Measurements from ENCODE around the gene DGKG. TPM values are rescaled to one million over a fixed set of nuclear protein-coding genes. Genes with fewer than 3 reads are reported as not detected.

DGKG gene
- total and polyA plus RNA-seq, 3 donors from 2014 or later: 0.68 to 1.2 (median 1.1) TPM

DNA sequence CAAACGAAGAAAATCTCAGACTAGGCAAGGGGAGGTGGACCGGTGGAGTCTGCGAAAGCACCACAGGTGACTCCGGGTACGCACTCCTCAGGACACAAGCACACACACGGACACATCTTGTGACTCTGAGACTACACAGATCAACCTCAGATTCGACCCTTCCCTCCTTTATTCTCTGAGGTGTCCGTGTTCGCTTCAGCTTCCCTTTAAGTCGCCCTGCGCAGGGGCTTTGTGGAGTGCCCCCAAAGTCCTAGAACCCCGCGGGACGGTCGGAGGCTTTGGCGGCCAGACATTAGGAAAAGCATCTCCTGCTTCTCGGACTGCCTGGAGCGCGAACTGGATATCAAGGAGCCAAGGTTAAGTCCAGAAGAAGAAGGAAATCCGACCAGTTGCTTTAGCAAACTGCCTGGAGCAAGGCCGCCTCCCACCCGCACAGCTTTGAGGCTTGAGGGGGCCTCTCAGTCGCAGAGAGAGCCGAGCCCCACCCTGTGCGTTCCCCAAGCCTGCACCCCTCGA is 730 bp downstream of the DGKG start:
- no peaks in the 10 kb centered on the region for H3K27me3 ChIP-seq

DNA sequence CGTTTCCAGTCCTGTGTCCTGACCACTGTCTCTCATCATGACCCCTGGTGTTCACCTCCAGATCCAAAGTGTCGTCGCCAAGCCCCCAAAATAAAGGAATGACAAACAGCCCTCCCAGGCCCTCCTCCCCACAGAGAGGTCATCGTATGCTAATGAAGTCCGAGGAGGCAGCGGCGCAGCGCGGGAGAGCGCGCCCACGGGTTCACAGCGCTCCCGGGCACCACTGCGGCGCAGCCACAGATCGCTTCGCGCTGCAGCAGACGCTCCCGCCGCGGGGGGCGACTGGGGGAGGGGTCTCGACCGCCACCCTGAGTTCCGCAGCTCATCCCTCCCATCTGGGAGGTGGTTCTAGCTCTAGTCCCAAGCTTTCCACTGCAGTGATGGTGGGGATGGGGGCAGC is 1.3 kb downstream of the DGKG start:
- TF ChIP-seq, protein P1, sequence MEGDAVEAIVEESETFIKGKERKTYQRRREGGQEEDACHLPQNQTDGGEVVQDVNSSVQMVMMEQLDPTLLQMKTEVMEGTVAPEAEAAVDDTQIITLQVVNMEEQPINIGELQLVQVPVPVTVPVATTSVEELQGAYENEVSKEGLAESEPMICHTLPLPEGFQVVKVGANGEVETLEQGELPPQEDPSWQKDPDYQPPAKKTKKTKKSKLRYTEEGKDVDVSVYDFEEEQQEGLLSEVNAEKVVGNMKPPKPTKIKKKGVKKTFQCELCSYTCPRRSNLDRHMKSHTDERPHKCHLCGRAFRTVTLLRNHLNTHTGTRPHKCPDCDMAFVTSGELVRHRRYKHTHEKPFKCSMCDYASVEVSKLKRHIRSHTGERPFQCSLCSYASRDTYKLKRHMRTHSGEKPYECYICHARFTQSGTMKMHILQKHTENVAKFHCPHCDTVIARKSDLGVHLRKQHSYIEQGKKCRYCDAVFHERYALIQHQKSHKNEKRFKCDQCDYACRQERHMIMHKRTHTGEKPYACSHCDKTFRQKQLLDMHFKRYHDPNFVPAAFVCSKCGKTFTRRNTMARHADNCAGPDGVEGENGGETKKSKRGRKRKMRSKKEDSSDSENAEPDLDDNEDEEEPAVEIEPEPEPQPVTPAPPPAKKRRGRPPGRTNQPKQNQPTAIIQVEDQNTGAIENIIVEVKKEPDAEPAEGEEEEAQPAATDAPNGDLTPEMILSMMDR (IDR thresholded peaks at IDR 0.05): no peak
- TF ChIP-seq POLR2A (IDR thresholded peaks at IDR 0.05): no peak
- Histone ChIP-seq H3K4me1 (peaks cover 13% of the 10 kb centered on the region), H3K36me3 (ENCODE audit: low read depth, missing control alignments) (no peaks in the 10 kb centered on the region), H3K4me3 (peak overlapping the region; percentile 24 to 34), H3K27ac (no peak overlapping the region), H3K9me3 (no peaks in the 10 kb centered on the region), H3K27me3 (no peaks in the 10 kb centered on the region)
- no peak for DNase-seq
- WGBS, 2 donors: 1 to 5% methylated on average over 3 to 27 of the region's 27 CpGs
- intact Hi-C loops (cut with DNase I; ENCODE audit: low total_unique reads): no loop called here

More for the DNA sequence above, 730 bp downstream of the DGKG start:
- peaks cover 13% of the 10 kb centered on the region for H3K4me1 ChIP-seq
- no peaks in the 10 kb centered on the region for H3K9me3 ChIP-seq
- DNase-seq: no peak
- H3K27ac ChIP-seq: no peak overlapping the region
- H3K4me3 ChIP-seq: peak overlapping the region; percentile 24 to 57
- no peak for TF ChIP-seq POLR2A (IDR thresholded peaks at IDR 0.05)
- TF ChIP-seq, protein P1 (IDR thresholded peaks at IDR 0.05): no peak
- H3K36me3 ChIP-seq (ENCODE audit: low read depth, missing control alignments): no peaks in the 10 kb centered on the region
- intact Hi-C loops (cut with DNase I; ENCODE audit: low total_unique reads): no loop called here
- WGBS, 2 donors: 0 to 1% methylated on average over 11 to 26 of the region's 26 CpGs

DNA sequence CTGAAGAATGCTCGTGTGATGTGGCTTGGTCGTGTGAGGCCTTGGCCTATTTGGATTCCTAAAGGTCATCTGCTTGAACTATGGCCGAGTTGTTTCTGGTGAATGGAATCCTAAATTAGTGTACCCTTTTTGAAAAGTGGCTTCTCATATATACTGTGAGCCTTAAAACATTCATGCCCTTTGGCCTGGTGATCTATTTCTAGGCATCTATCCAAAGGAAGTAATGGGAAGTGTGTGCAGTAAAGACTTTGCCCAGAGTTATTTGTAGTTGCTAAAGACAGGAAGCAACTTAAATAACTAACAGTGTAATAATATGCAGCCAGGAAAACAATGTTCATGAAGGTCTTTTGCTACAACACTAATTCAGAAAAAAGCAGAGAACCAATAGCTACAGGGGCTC is 3.0 kb downstream of the DGKG start:
- no peak overlapping the region for H3K4me3 ChIP-seq
- WGBS, 2 donors: 67 to 76% methylated on average over 3 of the region's 3 CpGs
- H3K4me1 ChIP-seq: peaks cover 13% of the 10 kb centered on the region
- H3K36me3 ChIP-seq (ENCODE audit: low read depth, missing control alignments): no peaks in the 10 kb centered on the region
- no peaks in the 10 kb centered on the region for H3K27me3 ChIP-seq
- no peak for DNase-seq
- no peak overlapping the region for H3K27ac ChIP-seq
- intact Hi-C loops (cut with DNase I; ENCODE audit: low total_unique reads): no loop called here
- no peaks in the 10 kb centered on the region for H3K9me3 ChIP-seq
- TF ChIP-seq, protein P1 (IDR thresholded peaks at IDR 0.05): no peak
- no peak for TF ChIP-seq POLR2A (IDR thresholded peaks at IDR 0.05)

DNA sequence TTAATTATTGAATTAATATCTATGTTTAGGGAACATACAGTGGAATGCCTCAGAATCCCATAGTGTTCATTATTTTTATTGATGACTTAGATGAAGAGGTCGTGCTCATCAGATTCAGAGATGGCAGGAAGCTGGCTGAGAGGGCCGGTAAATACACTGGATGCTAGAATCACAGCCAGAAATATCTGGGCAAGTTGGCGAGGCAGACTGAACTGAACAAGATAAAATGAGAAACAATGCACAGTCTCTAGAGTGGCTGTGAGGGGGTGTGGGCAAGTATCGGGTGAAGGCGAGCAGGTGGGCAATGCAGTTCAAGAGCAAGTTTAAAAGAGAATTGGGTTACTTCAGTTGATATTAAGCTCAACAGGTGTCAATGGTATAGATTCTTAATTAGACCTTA is 5.9 kb downstream of the DGKG start:
- no peaks in the 10 kb centered on the region for H3K36me3 ChIP-seq (ENCODE audit: low read depth, missing control alignments)
- H3K27me3 ChIP-seq: no peaks in the 10 kb centered on the region
- H3K9me3 ChIP-seq: no peaks in the 10 kb centered on the region
- 69 to 83% methylated on average over 5 of the region's 5 CpGs for WGBS, 2 donors
- no peak for DNase-seq
- intact Hi-C loops (cut with DNase I; ENCODE audit: low total_unique reads): no loop called here
- peaks cover 3% of the 10 kb centered on the region for H3K4me1 ChIP-seq
- TF ChIP-seq POLR2A (IDR thresholded peaks at IDR 0.05): no peak
- TF ChIP-seq, protein P1 (IDR thresholded peaks at IDR 0.05): no peak
- H3K4me3 ChIP-seq: no peak overlapping the region
- no peak overlapping the region for H3K27ac ChIP-seq

DNA sequence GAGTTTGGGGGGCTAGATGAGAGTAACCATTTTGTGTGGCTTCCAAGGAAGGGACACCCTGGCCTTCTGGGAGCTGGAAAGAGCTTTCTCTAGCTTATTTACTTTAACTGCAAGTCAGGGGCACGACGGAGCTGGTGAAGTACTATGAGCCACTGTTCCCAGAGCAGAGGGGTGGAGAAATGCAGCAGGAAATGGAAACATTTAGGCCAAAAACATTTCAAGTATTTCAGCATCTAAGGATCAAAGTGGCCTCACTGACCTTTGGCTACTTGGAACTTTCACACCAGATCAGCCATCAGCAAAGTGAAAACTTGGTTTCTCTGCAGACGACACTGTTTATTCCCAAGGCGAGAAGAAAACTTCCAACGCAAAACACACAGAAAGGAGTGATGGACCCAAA is 7.9 kb downstream of the DGKG start:
- intact Hi-C loops (cut with DNase I; ENCODE audit: low total_unique reads): no loop called here

More for the DNA sequence above, 7.9 kb downstream of the DGKG start:
- no peak overlapping the region for H3K27ac ChIP-seq
- no peaks in the 10 kb centered on the region for H3K9me3 ChIP-seq
- H3K4me3 ChIP-seq: no peak overlapping the region
- H3K4me1 ChIP-seq: no peaks in the 10 kb centered on the region
- no peaks in the 10 kb centered on the region for H3K36me3 ChIP-seq (ENCODE audit: low read depth, missing control alignments)
- no peak for TF ChIP-seq POLR2A (IDR thresholded peaks at IDR 0.05)
- TF ChIP-seq, protein P1 (IDR thresholded peaks at IDR 0.05): no peak
- WGBS, 2 donors: 39 to 40% methylated on average over 5 of the region's 5 CpGs
- DNase-seq: no peak
- H3K27me3 ChIP-seq: no peaks in the 10 kb centered on the region

All from testis (tissue), 3 donors.